ENCODE data around the gene IRF2BP1. TPM values are rescaled to one million over a fixed set of nuclear protein-coding genes. Genes with fewer than 3 reads are reported as not detected.
A peak's percentile ranks its signal among the peaks of the same experiment; 100 is the strongest.

Gene IRF2BP1
- total RNA-seq, 1 experiment from 2014 or later, result 24.7 TPM

DNA sequence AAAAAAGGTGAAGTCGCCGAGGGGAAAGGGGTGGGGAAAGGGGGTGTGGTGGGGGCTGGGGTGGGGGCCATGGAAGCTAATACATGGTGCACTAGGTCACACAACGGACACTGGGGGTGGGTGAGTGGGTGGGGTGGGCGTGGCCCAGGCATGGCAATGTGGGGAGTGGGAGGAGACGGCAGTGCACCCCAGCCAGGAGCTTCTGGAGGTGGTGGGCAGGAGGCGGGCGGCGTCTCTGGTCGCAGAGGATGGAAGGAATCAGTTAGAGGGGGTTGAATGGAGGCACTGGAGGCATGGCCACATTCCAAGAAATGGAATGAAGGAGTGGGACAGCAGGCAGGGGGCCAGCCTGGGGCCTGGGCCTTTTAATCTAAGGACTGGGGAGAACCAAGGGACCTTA is 47.8 kb upstream of the IRF2BP1 start:
- peaks cover 85% of the 10 kb centered on the region for H3K27me3 ChIP-seq (ENCODE audit: insufficient read depth, low read depth)
- no peaks in the 10 kb centered on the region for H3K4me1 ChIP-seq (replicated peaks; ENCODE audit: insufficient read depth)
- no peak overlapping the region for H3K4me2 ChIP-seq
- ChIA-PET CTCF (interaction anchor here (0.7 kb wide), 1 partner anchor 31 kb away, joined by 3 read pairs; no protein-coding TSS in a partner anchor), POLR2A (ENCODE audit: unreplicated experiment) (no interaction called here)
- H3K27ac ChIP-seq, result no peak overlapping the region
- H3F3A ChIP-seq (ENCODE audit: insufficient read depth, low read depth), result no peaks in the 10 kb centered on the region
- intact Hi-C loops (cut with micrococcal nuclease; ENCODE audit: unreplicated experiment), result no loop called here
- H4K20me1 ChIP-seq (ENCODE audit: insufficient read depth), result 0 out of 2 replicates have a peak, but pooled peaks cover 6% of the 10 kb centered on the region
- no peak overlapping the region for H3K4me3 ChIP-seq
- TF ChIP-seq, protein P1, sequence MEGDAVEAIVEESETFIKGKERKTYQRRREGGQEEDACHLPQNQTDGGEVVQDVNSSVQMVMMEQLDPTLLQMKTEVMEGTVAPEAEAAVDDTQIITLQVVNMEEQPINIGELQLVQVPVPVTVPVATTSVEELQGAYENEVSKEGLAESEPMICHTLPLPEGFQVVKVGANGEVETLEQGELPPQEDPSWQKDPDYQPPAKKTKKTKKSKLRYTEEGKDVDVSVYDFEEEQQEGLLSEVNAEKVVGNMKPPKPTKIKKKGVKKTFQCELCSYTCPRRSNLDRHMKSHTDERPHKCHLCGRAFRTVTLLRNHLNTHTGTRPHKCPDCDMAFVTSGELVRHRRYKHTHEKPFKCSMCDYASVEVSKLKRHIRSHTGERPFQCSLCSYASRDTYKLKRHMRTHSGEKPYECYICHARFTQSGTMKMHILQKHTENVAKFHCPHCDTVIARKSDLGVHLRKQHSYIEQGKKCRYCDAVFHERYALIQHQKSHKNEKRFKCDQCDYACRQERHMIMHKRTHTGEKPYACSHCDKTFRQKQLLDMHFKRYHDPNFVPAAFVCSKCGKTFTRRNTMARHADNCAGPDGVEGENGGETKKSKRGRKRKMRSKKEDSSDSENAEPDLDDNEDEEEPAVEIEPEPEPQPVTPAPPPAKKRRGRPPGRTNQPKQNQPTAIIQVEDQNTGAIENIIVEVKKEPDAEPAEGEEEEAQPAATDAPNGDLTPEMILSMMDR (conservative IDR thresholded peaks at IDR 0.05), result no peak
- TF ChIP-seq EZH2 (IDR thresholded peaks at IDR 0.05; ENCODE audit: low read depth), result no peak
- H3K79me2 ChIP-seq (ENCODE audit: low read depth), result no peaks in the 10 kb centered on the region
- H3K9me3 ChIP-seq (ENCODE audit: insufficient read depth, low read depth), result no peaks in the 10 kb centered on the region
- no peak for DNase-seq
- BruUV-seq (replicated peaks), result no TSS peak
- H2AFZ ChIP-seq, result no peak overlapping the region
- H3K9me2 ChIP-seq (ENCODE audit: insufficient read depth), result no peaks in the 10 kb centered on the region
- H3K36me3 ChIP-seq (ENCODE audit: low read depth), result no peaks in the 10 kb centered on the region

DNA sequence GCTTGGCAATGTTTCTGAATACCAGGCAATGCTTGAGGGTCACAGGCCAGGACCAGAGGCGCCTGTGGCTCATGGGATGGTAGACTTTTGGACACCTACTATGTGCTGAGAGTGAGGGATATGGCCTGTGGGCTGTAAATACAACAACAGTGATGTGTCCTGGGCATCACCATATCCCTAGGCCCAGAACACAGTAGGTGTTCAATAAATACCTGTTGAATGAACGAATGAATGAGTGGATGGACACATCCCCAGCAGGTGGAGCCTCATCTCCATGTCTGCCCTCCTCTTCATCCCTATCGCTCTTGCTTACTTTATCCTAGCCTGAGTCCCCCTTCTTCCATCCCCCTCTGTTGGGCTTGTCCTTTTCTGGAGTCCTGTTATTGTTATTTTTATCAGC is 45.1 kb upstream of the IRF2BP1 start:
- H3K4me2 ChIP-seq, result no peak overlapping the region
- no TSS peak for BruUV-seq (replicated peaks)
- H4K20me1 ChIP-seq (ENCODE audit: insufficient read depth), result no peaks in the 10 kb centered on the region
- no peaks in the 10 kb centered on the region for H3K9me2 ChIP-seq (ENCODE audit: insufficient read depth)
- intact Hi-C loops (cut with micrococcal nuclease; ENCODE audit: unreplicated experiment), result no loop called here
- ChIA-PET CTCF (no interaction called here), POLR2A (ENCODE audit: unreplicated experiment) (no interaction called here)
- H3K4me3 ChIP-seq, result no peak overlapping the region
- H2AFZ ChIP-seq, result no peak overlapping the region
- 0 out of 2 replicates have a peak, but pooled peaks cover 4% of the 10 kb centered on the region for H3K4me1 ChIP-seq (replicated peaks; ENCODE audit: insufficient read depth)
- H3F3A ChIP-seq (ENCODE audit: insufficient read depth, low read depth), result peaks cover 3% of the 10 kb centered on the region; the same call in 1 of the 2 replicates
- no peak overlapping the region for H3K27ac ChIP-seq
- peaks cover 60% of the 10 kb centered on the region for H3K27me3 ChIP-seq (ENCODE audit: insufficient read depth, low read depth)
- no peak for DNase-seq
- no peaks in the 10 kb centered on the region for H3K79me2 ChIP-seq (ENCODE audit: low read depth)
- TF ChIP-seq EZH2 (IDR thresholded peaks at IDR 0.05; ENCODE audit: low read depth), result no peak
- TF ChIP-seq, protein P1 (conservative IDR thresholded peaks at IDR 0.05), result 0 out of 2 replicates have a peak, but pooled peaks have one; percentile 37
- H3K9me3 ChIP-seq (ENCODE audit: insufficient read depth, low read depth), result no peaks in the 10 kb centered on the region
- H3K36me3 ChIP-seq (ENCODE audit: low read depth), result no peaks in the 10 kb centered on the region

DNA sequence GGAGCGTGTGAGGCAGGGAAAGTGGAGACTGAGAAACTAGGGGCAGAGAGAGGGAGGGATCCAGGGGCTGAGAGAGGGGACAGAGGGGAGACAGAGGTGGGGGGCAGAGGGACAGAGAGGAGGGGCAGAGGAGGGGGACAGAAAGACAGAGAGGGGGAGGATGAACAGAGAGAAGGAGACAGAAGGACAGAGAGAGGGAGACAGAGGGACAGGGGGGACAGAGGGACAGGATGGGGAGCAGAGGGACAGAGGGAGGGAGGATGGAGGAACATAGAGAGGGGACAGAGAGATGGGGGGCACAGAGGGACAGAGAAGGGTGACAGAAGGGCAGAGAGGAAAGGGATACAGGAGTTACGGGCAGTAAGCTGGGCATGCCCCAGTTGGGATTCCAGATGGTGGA is 43.3 kb upstream of the IRF2BP1 start:
- POLR2A ChIA-PET (ENCODE audit: unreplicated experiment), result no interaction called here
- Histone ChIP-seq H3K79me2 (ENCODE audit: low read depth) (no peaks in the 10 kb centered on the region), H3K4me1 (replicated peaks; ENCODE audit: insufficient read depth) (peaks cover 12% of the 10 kb centered on the region), H3F3A (ENCODE audit: insufficient read depth, low read depth) (peaks cover 21% of the 10 kb centered on the region), H3K36me3 (ENCODE audit: low read depth) (no peaks in the 10 kb centered on the region), H3K9me3 (ENCODE audit: insufficient read depth, low read depth) (no peaks in the 10 kb centered on the region), H3K4me3 (no peak overlapping the region), H3K27me3 (ENCODE audit: insufficient read depth, low read depth) (peaks cover 41% of the 10 kb centered on the region), H3K27ac (no peak overlapping the region), H4K20me1 (ENCODE audit: insufficient read depth) (no peaks in the 10 kb centered on the region), H3K4me2 (no peak overlapping the region), H3K9me2 (ENCODE audit: insufficient read depth) (no peaks in the 10 kb centered on the region), H2AFZ (no peak overlapping the region)
- intact Hi-C loops (cut with micrococcal nuclease; ENCODE audit: unreplicated experiment), result no loop called here
- no TSS peak for BruUV-seq (replicated peaks)
- DNase-seq, result no peak
- CTCF ChIA-PET, result no interaction called here
- TF ChIP-seq EZH2 (IDR thresholded peaks at IDR 0.05; ENCODE audit: low read depth), result no peak
- TF ChIP-seq, protein P1 (conservative IDR thresholded peaks at IDR 0.05), result no peak

Data from PC-9 (cell line).